B cell (primary cell): ENCODE data around the gene MAGI2. TPM values are rescaled to one million over a fixed set of nuclear protein-coding genes. Genes with fewer than 3 reads are reported as not detected.

Source experiments
- ATAC-seq: fragments of 200-7000 bp; cut with Tn5 transposase; one replicate; pipeline ENCODE4 v1.10.0; 2021; ENCODE audit warnings: low read depth, mild to moderate bottlenecking, moderate number of reproducible peaks, moderate library complexity
- CTCF ChIA-PET: fragments of 350-600 bp; sonication (Branson Sonifier 250); formaldehyde crosslinking; loops from one replicate; lab custom pipeline; 2021; ENCODE audit warnings: antibody characterized with exemption, inconsistent platforms; lab: Charles Lee
- POLR2A ChIA-PET: fragments of 350-600 bp; sonication (Branson Sonifier 250); formaldehyde crosslinking; loops from one replicate; lab custom pipeline; 2021; ENCODE audit warnings: antibody characterized with exemption; lab: Charles Lee
- DNase-seq: peaks from one replicate; pipeline ENCODE4 v3.0.0; 2013
- H2AFZ ChIP-seq: 2 replicates; pipeline ENCODE4 v1.6.1; 2012; ENCODE audit warnings: mild to moderate bottlenecking, low read depth, low read length; ENCODE audit not compliant: insufficient read depth, poor library complexity, severe bottlenecking
- H3K27ac ChIP-seq, 2 donors: 1 replicate in 1 of 2; 2 replicates in 1 of 2; pipeline ENCODE4 v1.5.1; 2012 to 2013; ENCODE audit warnings: low read length in 2 of 2, mild to moderate bottlenecking in 2 of 2, moderate library complexity in 1 of 2
- H3K27me3 ChIP-seq, 4 experiments: fragments of 200-600 bp in 1 of 4; sonication (generic) in 1 of 4; replicated peaks in 1 of 4; 1 replicate in 2 of 4; 2 replicates in 2 of 4; pipeline versions ENCODE4 v1.6.1 to v1.7.0; 2013 to 2016; ENCODE audit warnings: low read length in 3 of 4, mild to moderate bottlenecking in 2 of 4, mixed read lengths in 1 of 4, moderate library complexity in 1 of 4; ENCODE audit not compliant: insufficient read depth in 4 of 4, control insufficient read depth in 3 of 4; ENCODE audit errors: control extremely low read depth in 1 of 4
- H3K36me3 ChIP-seq, 2 experiments: replicated peaks in 1 of 2; 1 replicate in 1 of 2; 2 replicates in 1 of 2; pipeline versions ENCODE4 v1.6.1 to v1.7.1; 2013; ENCODE audit warnings: low read length in 1 of 2; ENCODE audit not compliant: insufficient read depth in 2 of 2, control insufficient read depth in 1 of 2; ENCODE audit errors: control extremely low read depth in 1 of 2, extremely low read depth in 1 of 2
- H3K4me1 ChIP-seq, 2 donors: fragments of 200-600 bp in 1 of 2; sonication (generic) in 1 of 2; 1 replicate in 1 of 2; 2 replicates in 1 of 2; pipeline versions ENCODE4 v1.5.1 to v1.6.1; 2013 to 2017; ENCODE audit warnings: low read length in 2 of 2; ENCODE audit not compliant: control insufficient read depth in 2 of 2, insufficient read depth in 2 of 2
- H3K4me2 ChIP-seq: replicated peaks from 2 replicates; pipeline ENCODE3; 2012; ENCODE audit warnings: mild to moderate bottlenecking, low read depth, low read length; ENCODE audit not compliant: poor library complexity, severe bottlenecking
- H3K4me3 ChIP-seq, 5 experiments: fragments of 200-600 bp in 1 of 5; sonication (generic) in 1 of 5; 1 replicate in 3 of 5; 2 replicates in 2 of 5; pipeline versions ENCODE4 v1.5.1 to v1.7.0; 2011 to 2016; ENCODE audit warnings: low read length in 4 of 5, mild to moderate bottlenecking in 4 of 5, low read depth in 2 of 5, control low read depth in 1 of 5, moderate library complexity in 1 of 5; ENCODE audit not compliant: insufficient read depth in 1 of 5; ENCODE audit errors: control extremely low read depth in 1 of 5, extremely low read depth in 1 of 5
- H3K79me2 ChIP-seq: fragments of 200-600 bp; sonication (generic); one replicate; pipeline ENCODE4 v1.6.0; 2016; ENCODE audit warnings: low read length; ENCODE audit not compliant: control insufficient read depth, insufficient read depth
- H3K9ac ChIP-seq: fragments of 200-600 bp; sonication (generic); 2 replicates; pipeline ENCODE4 v1.6.1; 2017; ENCODE audit warnings: mild to moderate bottlenecking, low read length, moderate library complexity
- H3K9me3 ChIP-seq, 3 donors: one replicate each; pipeline versions ENCODE4 v1.6.1 to v1.7.1; 2013; ENCODE audit warnings: low read length in 2 of 3; ENCODE audit not compliant: control insufficient read depth in 2 of 3, insufficient read depth in 1 of 3; ENCODE audit errors: control extremely low read depth in 1 of 3
- H4K20me1 ChIP-seq: 2 replicates; pipeline ENCODE4 v1.6.0; 2012; ENCODE audit warnings: mild to moderate bottlenecking, low read length; ENCODE audit not compliant: insufficient read depth, control insufficient read depth, poor library complexity, severe bottlenecking
- H3K27ac Mint-ChIP-seq: one replicate; pipeline ENCODE4 v1.8.0; 2021; ENCODE audit warnings: mixed read lengths
- H3K27me3 Mint-ChIP-seq: one replicate; pipeline ENCODE4 v1.8.0; 2021; ENCODE audit warnings: mixed read lengths
- H3K4me1 Mint-ChIP-seq: one replicate; pipeline ENCODE4 v1.8.0; 2021; ENCODE audit warnings: mixed read lengths
- H3K4me3 Mint-ChIP-seq: one replicate; pipeline ENCODE4 v1.8.0; 2021; ENCODE audit warnings: mixed read lengths
- H3K9me3 Mint-ChIP-seq: one replicate; pipeline ENCODE4 v1.8.0; 2022; ENCODE audit warnings: mixed read lengths; ENCODE audit not compliant: insufficient read depth
- EZH2 ChIP-seq: IDR thresholded peaks from 2 replicates; pipeline ENCODE4 v1.6.1; 2012; ENCODE audit warnings: borderline replicate concordance, low read depth, mild to moderate bottlenecking, moderate library complexity, low read length; ENCODE audit not compliant: insufficient read depth, poor library complexity, severe bottlenecking
- WGBS: methylation state at CpG from one replicate; pipeline ENCODE4 v1.1.5; 2013; ENCODE audit warnings: missing lambda C conversion rate; ENCODE audit not compliant: insufficient coverage; 5-methylcytosine and 5-hydroxymethylcytosine counted together
- intact Hi-C: fragments of 100-400 bp; cut with micrococcal nuclease; formaldehyde crosslinking; loops from one replicate; pipeline ENCODE4 v1.10.0; 2022
- polyA plus RNA-seq: library from polyadenylated mRNA; depleted of rRNA; stranded (reverse); fragments of >200 nt; gene quantifications from 2 replicates; pipeline ENCODE4 v1.2.3, GENCODE V29; 2012
- total RNA-seq, 2 donors: library from RNA; stranded (reverse); fragments of 120-200 nt in 1 of 2; gene quantifications; 1 replicate in 1 of 2; 2 replicates in 1 of 2; pipeline versions ENCODE4 v1.2.3 to v1.2.4, GENCODE V29; 2013 to 2022
- TF ChIP-seq, protein P1 (sequence below): fragments of 200-600 bp; IDR thresholded peaks from one replicate; pipeline ENCODE4 v1.8.0; 2022; ENCODE audit warnings: antibody characterized with exemption, mild to moderate bottlenecking

MAGI2 gene
- total and polyA plus RNA-seq, 2 donors (not counting 1 experiment from before 2014, with no cell fraction given): 0.16 to 0.64 TPM

- CTCF ChIA-PET: no interaction called here
- no peaks in the 10 kb centered on the region for H3K36me3 ChIP-seq
- H3K4me3 ChIP-seq: no peak overlapping the region
- H4K20me1 ChIP-seq: no peaks in the 10 kb centered on the region
- H3K4me2 ChIP-seq: no peak overlapping the region
- no peaks in the 10 kb centered on the region for H3K9me3 ChIP-seq
- H3K4me1 ChIP-seq: no peaks in the 10 kb centered on the region
- H3K9me3 Mint-ChIP-seq: no peaks in the 10 kb centered on the region
- H2AFZ ChIP-seq: no peak overlapping the region
- H3K9ac ChIP-seq: no peak overlapping the region
- ATAC-seq (no peak), DNase-seq (no peak)
- no peaks in the 10 kb centered on the region for H3K4me1 Mint-ChIP-seq
- intact Hi-C loops: no loop called here
- H3K27ac ChIP-seq: no peak overlapping the region
- peaks cover 0 to 4% (median 0%) of the 10 kb centered on the region in 4 experiments for H3K27me3 ChIP-seq
- no peak for TF ChIP-seq EZH2
- TF ChIP-seq, protein P1, sequence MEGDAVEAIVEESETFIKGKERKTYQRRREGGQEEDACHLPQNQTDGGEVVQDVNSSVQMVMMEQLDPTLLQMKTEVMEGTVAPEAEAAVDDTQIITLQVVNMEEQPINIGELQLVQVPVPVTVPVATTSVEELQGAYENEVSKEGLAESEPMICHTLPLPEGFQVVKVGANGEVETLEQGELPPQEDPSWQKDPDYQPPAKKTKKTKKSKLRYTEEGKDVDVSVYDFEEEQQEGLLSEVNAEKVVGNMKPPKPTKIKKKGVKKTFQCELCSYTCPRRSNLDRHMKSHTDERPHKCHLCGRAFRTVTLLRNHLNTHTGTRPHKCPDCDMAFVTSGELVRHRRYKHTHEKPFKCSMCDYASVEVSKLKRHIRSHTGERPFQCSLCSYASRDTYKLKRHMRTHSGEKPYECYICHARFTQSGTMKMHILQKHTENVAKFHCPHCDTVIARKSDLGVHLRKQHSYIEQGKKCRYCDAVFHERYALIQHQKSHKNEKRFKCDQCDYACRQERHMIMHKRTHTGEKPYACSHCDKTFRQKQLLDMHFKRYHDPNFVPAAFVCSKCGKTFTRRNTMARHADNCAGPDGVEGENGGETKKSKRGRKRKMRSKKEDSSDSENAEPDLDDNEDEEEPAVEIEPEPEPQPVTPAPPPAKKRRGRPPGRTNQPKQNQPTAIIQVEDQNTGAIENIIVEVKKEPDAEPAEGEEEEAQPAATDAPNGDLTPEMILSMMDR: no peak
- no peak overlapping the region for H3K4me3 Mint-ChIP-seq
- POLR2A ChIA-PET: no interaction called here
- WGBS: 66% methylated on average over 2 of the region's 2 CpGs
- H3K27me3 Mint-ChIP-seq: peaks cover 3% of the 10 kb centered on the region
- H3K79me2 ChIP-seq: no peaks in the 10 kb centered on the region
- no peak overlapping the region for H3K27ac Mint-ChIP-seq
Measured at GRCh38 chr7:78171398-78171797, 1282.1 kb downstream of the MAGI2 start.

- H3K27me3 ChIP-seq: peaks cover 0 to 4% (median 0%) of the 10 kb centered on the region in 4 experiments
- intact Hi-C loops: no loop called here
- no peak overlapping the region for H3K4me3 Mint-ChIP-seq
- TF ChIP-seq, protein P1: no peak
- TF ChIP-seq EZH2: no peak
- H3K9me3 Mint-ChIP-seq: no peaks in the 10 kb centered on the region
- no peak overlapping the region for H3K4me2 ChIP-seq
- no peaks in the 10 kb centered on the region for H3K79me2 ChIP-seq
- 83% methylated on average over 5 of the region's 5 CpGs for WGBS
- H3K4me1 ChIP-seq: no peaks in the 10 kb centered on the region
- no peak overlapping the region for H3K4me3 ChIP-seq
- no peak overlapping the region for H3K9ac ChIP-seq
- ChIA-PET POLR2A (no interaction called here), CTCF (no interaction called here)
- no peak for DNase-seq
- no peaks in the 10 kb centered on the region for H3K9me3 ChIP-seq
- H3K27ac Mint-ChIP-seq: no peak overlapping the region
- H2AFZ ChIP-seq: no peak overlapping the region
- no peaks in the 10 kb centered on the region for H4K20me1 ChIP-seq
- H3K27ac ChIP-seq: no peak overlapping the region
- no peaks in the 10 kb centered on the region for H3K36me3 ChIP-seq
- H3K4me1 Mint-ChIP-seq: no peaks in the 10 kb centered on the region
- no peak for ATAC-seq
- H3K27me3 Mint-ChIP-seq: peaks cover 3% of the 10 kb centered on the region
Measured at GRCh38 chr7:78170815-78171214, 1282.7 kb downstream of the MAGI2 start.
